ENCODE results near the gene ARHGAP1.

DNA sequence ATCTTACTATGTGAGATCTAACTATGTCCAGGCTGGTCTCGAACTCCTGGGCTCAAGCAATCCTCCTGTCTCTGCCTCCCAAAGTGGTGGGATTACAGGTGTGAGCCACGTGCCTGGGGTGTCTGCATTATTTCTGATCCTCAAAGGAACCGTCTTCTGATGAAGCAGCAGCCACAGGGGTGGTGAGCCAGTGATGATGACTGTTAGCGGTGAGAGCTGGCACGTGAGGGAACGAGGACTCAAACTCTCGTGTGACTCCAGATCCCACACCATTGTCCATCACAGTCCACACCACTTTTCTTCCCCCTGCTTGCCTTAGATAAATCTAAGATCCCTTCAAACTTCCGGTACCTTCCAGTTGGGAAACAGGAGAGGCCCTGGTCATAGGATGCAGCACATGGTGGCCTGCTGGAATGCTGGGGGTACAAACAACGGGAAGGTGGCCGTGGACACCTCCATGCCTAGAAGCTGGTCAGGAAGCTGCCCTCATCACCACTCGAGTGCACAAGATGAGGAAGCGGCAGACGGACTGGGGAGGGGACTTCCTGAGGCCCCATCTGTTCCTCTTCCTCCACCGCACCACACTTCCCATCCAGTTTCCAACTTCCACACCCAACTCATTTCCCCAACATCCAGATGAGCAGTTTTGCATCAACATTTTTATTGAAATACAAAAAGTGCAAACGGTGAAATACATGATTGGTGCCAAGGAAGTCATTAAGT is 23.8 kb downstream of the ARHGAP1 start:
- TF ChIP-seq YY1 (IDR thresholded peaks at IDR 0.05; ENCODE audit: insufficient read depth, insufficient read length), result no peak
- TF ChIP-seq ZNF274 (IDR thresholded peaks at IDR 0.05; ENCODE audit: low read depth, low read length), result no peak
- TF ChIP-seq SUZ12 (IDR thresholded peaks at IDR 0.05; ENCODE audit: extremely low read depth, insufficient read depth, insufficient read length), result no peak
